Nephron progenitor cell (in vitro differentiated cells): ENCODE results near the gene AJAP1.

Source experiments
- DNase-seq: peaks from one replicate; pipeline ENCODE4 v3.0.0; 2021
- H3K27ac Mint-ChIP-seq: 2 replicates; pipeline ENCODE4 v1.8.0; 2021; ENCODE audit warnings: mild to moderate bottlenecking, moderate library complexity, mixed read lengths
- H3K27me3 Mint-ChIP-seq: 2 replicates; pipeline ENCODE4 v1.8.0; 2021; ENCODE audit warnings: mild to moderate bottlenecking, low read depth, mixed read lengths; ENCODE audit not compliant: poor library complexity
- H3K36me3 Mint-ChIP-seq: 2 replicates; pipeline ENCODE4 v1.8.0; 2021; ENCODE audit warnings: low read depth, mixed read lengths
- H3K4me1 Mint-ChIP-seq: 2 replicates; pipeline ENCODE4 v1.8.0; 2021; ENCODE audit warnings: mixed read lengths
- H3K4me3 Mint-ChIP-seq: 2 replicates; pipeline ENCODE4 v1.8.0; 2021; ENCODE audit warnings: mild to moderate bottlenecking, moderate library complexity, mixed read lengths
- H3K9me3 Mint-ChIP-seq: 2 replicates; pipeline ENCODE4 v1.8.0; 2021; ENCODE audit warnings: mild to moderate bottlenecking, moderate library complexity, mixed read lengths
- TF ChIP-seq, protein P1 (sequence below): fragments of 200-600 bp; sonication (generic); IDR thresholded peaks from 2 replicates; pipeline ENCODE4 v1.5.0; 2021; ENCODE audit warnings: antibody characterized with exemption

The AJAP1 gene

DNA sequence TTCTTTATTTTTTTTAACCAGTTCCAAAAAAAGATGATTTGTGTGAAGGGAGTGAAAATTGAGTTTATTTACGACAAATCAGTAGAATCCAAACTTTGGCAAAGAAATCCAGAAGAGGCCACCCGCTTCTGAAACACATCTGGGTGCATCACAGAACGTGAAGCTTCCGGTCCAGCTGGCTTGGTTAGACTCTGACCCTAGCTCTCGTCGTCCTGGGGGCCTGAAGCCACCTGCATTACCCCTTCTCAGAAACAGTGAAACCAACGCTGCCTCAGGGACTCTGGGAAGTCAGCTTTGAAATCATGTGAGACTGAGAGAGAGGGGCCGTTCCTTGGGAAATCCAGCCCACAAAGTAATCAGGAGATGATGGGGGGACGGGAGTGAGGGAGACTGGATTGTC is 21.8 kb downstream of the AJAP1 start:
- no peak overlapping the region for H3K4me3 Mint-ChIP-seq
- peak overlapping the region; percentile 25 for H3K27ac Mint-ChIP-seq
- no peaks in the 10 kb centered on the region for H3K27me3 Mint-ChIP-seq
- DNase-seq = no peak
- TF ChIP-seq, protein P1, sequence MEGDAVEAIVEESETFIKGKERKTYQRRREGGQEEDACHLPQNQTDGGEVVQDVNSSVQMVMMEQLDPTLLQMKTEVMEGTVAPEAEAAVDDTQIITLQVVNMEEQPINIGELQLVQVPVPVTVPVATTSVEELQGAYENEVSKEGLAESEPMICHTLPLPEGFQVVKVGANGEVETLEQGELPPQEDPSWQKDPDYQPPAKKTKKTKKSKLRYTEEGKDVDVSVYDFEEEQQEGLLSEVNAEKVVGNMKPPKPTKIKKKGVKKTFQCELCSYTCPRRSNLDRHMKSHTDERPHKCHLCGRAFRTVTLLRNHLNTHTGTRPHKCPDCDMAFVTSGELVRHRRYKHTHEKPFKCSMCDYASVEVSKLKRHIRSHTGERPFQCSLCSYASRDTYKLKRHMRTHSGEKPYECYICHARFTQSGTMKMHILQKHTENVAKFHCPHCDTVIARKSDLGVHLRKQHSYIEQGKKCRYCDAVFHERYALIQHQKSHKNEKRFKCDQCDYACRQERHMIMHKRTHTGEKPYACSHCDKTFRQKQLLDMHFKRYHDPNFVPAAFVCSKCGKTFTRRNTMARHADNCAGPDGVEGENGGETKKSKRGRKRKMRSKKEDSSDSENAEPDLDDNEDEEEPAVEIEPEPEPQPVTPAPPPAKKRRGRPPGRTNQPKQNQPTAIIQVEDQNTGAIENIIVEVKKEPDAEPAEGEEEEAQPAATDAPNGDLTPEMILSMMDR = no peak
- H3K4me1 Mint-ChIP-seq = peaks cover 6% of the 10 kb centered on the region
- peaks cover 5% of the 10 kb centered on the region for H3K36me3 Mint-ChIP-seq
- peaks cover 35% of the 10 kb centered on the region for H3K9me3 Mint-ChIP-seq

DNA sequence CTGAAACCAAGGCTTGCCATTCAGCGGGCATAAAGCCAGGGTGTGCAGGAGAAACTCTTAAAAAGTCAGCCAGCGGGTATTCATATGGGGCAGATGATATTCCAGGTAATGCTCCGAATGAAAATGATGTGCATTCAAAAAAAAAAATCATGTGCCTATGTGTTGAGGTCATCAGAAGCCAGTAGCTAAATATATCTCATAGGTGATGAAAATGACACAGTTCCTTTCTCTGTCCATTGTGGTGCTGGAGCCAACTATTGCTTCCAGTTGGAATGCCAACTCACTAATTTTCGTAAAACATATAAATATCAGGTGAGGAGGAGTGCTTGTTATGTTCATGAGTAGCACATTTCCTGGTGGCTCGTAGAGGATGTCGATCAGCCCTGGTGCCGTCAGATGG is 23.2 kb downstream of the AJAP1 start:
- H3K4me3 Mint-ChIP-seq = no peak overlapping the region
- H3K27ac Mint-ChIP-seq = no peak overlapping the region
- peaks cover 35% of the 10 kb centered on the region for H3K9me3 Mint-ChIP-seq
- DNase-seq = no peak
- TF ChIP-seq, protein P1 = no peak
- H3K4me1 Mint-ChIP-seq = peaks cover 6% of the 10 kb centered on the region
- peaks cover 5% of the 10 kb centered on the region for H3K36me3 Mint-ChIP-seq
- H3K27me3 Mint-ChIP-seq = no peaks in the 10 kb centered on the region

GRCh38 chr1:4678066-4678717 is 23.8 kb downstream of the AJAP1 start:
- H3K27ac Mint-ChIP-seq = no peak overlapping the region
- peaks cover 5% of the 10 kb centered on the region for H3K36me3 Mint-ChIP-seq
- TF ChIP-seq, protein P1 = no peak
- no peaks in the 10 kb centered on the region for H3K27me3 Mint-ChIP-seq
- no peak for DNase-seq
- H3K9me3 Mint-ChIP-seq = peaks cover 35% of the 10 kb centered on the region
- peaks cover 6% of the 10 kb centered on the region for H3K4me1 Mint-ChIP-seq
- H3K4me3 Mint-ChIP-seq = no peak overlapping the region

GRCh38 chr1:4681026-4681425 is 26.6 kb downstream of the AJAP1 start:
- Mint-ChIP-seq H3K36me3 (peaks cover 5% of the 10 kb centered on the region), H3K9me3 (peaks cover 35% of the 10 kb centered on the region), H3K27me3 (no peaks in the 10 kb centered on the region), H3K4me1 (peaks cover 17% of the 10 kb centered on the region), H3K27ac (no peak overlapping the region), H3K4me3 (no peak overlapping the region)
- DNase-seq = no peak
- TF ChIP-seq, protein P1 = no peak

DNA sequence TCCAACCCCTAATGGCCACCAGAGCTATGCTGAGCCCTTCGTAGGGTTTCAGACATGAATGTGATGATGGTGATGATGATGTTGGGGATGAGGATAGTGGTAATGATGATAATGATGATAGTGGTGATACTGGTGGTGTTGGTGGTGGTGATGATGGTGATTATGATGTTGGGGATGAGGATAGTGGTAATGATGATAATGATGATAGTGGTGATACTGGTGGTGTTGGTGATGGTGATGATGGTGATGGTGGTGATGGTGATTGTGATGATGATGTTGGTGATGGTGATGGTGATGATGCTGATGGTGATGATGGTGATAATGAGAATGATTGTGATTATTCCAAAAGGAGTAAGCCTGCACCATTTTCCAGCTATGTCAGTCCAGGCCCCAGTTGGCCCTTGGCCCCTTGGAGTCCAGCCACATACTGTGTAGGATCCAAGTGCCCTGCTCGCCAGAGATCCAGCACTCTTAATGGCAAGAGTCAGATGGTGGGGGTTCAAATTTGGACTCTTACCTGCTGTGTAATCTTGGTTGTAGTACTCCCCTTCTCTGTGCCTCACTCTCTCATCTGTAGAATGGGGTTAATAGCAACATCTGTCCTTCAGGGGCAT is 28.3 kb downstream of the AJAP1 start:
- TF ChIP-seq, protein P1 = no peak
- no peak for DNase-seq
- H3K4me1 Mint-ChIP-seq = peaks cover 34% of the 10 kb centered on the region
- H3K27me3 Mint-ChIP-seq = peaks cover 10% of the 10 kb centered on the region
- peaks cover 26% of the 10 kb centered on the region for H3K9me3 Mint-ChIP-seq
- H3K4me3 Mint-ChIP-seq = no peak overlapping the region
- H3K36me3 Mint-ChIP-seq = peaks cover 5% of the 10 kb centered on the region
- no peak overlapping the region for H3K27ac Mint-ChIP-seq

DNA sequence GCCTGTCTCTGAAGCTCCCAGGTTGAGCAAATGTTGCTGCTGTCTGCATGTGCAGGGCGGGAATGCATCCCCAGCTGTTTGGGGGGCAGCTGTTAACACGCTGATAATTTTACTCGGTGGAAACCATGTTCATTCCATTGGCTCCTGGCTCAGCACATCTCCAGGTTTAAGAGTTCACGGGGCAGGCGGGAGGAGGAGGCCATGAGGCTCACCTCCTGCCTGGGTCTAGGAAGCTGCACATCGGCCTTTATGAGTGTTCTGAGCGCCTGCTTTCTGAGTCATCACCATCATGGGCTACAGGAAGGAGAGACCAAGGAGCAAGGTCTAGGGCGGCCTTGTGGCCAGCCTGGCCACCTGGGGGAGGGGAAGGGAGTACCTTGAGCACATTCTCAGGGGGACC is 29.7 kb downstream of the AJAP1 start:
- Mint-ChIP-seq H3K27me3 (peaks cover 10% of the 10 kb centered on the region), H3K4me1 (peaks cover 40% of the 10 kb centered on the region), H3K4me3 (no peak overlapping the region), H3K27ac (no peak overlapping the region), H3K9me3 (peaks cover 12% of the 10 kb centered on the region), H3K36me3 (no peaks in the 10 kb centered on the region)
- no peak for DNase-seq
- TF ChIP-seq, protein P1 = no peak
